Tibial nerve (tissue), 4 donors: ENCODE data around the gene PRRT1.

Experiments used
- EP300 ChIP-seq, 2 donors: sonication (generic); formaldehyde crosslinking; IDR thresholded peaks; one replicate each; pipeline ENCODE4 v1.6.1; 2017; ENCODE audit warnings: antibody characterized with exemption in 2 of 2, mild to moderate bottlenecking in 1 of 2
- POLR2A ChIP-seq, 2 donors: fragments of 450-650 bp; IDR thresholded peaks; one replicate each; pipeline ENCODE4 v1.6.1; 2017; ENCODE audit warnings: antibody characterized with exemption in 2 of 2, mild to moderate bottlenecking in 2 of 2, moderate library complexity in 2 of 2
- TF ChIP-seq, protein P1 (sequence below), 5 experiments: fragments of 200-600 bp in 3 of 5; fragments of 450-650 bp in 2 of 5; sonication (generic) in 3 of 5; IDR thresholded peaks; one replicate each; pipeline ENCODE4 v1.5.1; 2016 to 2019; ENCODE audit warnings: antibody characterized with exemption in 5 of 5, mild to moderate bottlenecking in 3 of 5, moderate library complexity in 2 of 5

GRCh38 chr6:32111424-32112066 is 40.2 kb downstream of the PRRT1 start:
- TF ChIP-seq POLR2A (IDR thresholded peaks at IDR 0.05) (no peak), EP300 (IDR thresholded peaks at IDR 0.05) (no peak)
- TF ChIP-seq, protein P1, sequence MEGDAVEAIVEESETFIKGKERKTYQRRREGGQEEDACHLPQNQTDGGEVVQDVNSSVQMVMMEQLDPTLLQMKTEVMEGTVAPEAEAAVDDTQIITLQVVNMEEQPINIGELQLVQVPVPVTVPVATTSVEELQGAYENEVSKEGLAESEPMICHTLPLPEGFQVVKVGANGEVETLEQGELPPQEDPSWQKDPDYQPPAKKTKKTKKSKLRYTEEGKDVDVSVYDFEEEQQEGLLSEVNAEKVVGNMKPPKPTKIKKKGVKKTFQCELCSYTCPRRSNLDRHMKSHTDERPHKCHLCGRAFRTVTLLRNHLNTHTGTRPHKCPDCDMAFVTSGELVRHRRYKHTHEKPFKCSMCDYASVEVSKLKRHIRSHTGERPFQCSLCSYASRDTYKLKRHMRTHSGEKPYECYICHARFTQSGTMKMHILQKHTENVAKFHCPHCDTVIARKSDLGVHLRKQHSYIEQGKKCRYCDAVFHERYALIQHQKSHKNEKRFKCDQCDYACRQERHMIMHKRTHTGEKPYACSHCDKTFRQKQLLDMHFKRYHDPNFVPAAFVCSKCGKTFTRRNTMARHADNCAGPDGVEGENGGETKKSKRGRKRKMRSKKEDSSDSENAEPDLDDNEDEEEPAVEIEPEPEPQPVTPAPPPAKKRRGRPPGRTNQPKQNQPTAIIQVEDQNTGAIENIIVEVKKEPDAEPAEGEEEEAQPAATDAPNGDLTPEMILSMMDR (IDR thresholded peaks at IDR 0.05): no peak
